Measurements from ENCODE around the gene TLN1. TPM values are rescaled to one million over a fixed set of nuclear protein-coding genes. Genes with fewer than 3 reads are reported as not detected.

Gene TLN1
- polyA plus RNA-seq, 1 experiment: 165 TPM

GRCh38 chr9:35732800-35733541 lies 976 bp upstream of the TLN1 start:
- peak overlapping the region; percentile 92 for H3K27ac ChIP-seq (ENCODE audit: low read depth, low read length)
- DNase-seq (ENCODE audit: low read depth, low spot score): no peak
- no peaks in the 10 kb centered on the region for H3K27me3 ChIP-seq (ENCODE audit: control insufficient read depth, insufficient read depth, low read length)
- POLR2A ChIA-PET: interaction anchor here (0.7 to 3.7 kb wide), 19 partner anchors 8 to 174 kb away, joined by 3 to 58 read pairs (median 6); partner anchors contain the start of genes ARHGEF39, CA9, CCDC107 and GBA2
- no peaks in the 10 kb centered on the region; the same call in 1 of the 2 replicates for H3K9me3 ChIP-seq (ENCODE audit: control insufficient read depth, insufficient read depth, low read length)
- TF ChIP-seq CTCF (IDR thresholded peaks at IDR 0.05; ENCODE audit: low read depth, low read length): no peak
- CTCF ChIA-PET: interaction anchor here (0.5 to 5.8 kb wide), 4 partner anchors 56 to 75 kb away, joined by 3 to 30 read pairs (median 8); partner anchors contain the start of genes CCDC107 and RMRP
- peak overlapping the region; percentile 98 for H3K4me3 ChIP-seq (ENCODE audit: low read depth, low read length)

- DNase-seq (ENCODE audit: low read depth, low spot score): no peak
- POLR2A ChIA-PET: interaction anchor here (0.7 to 3.7 kb wide), 25 partner anchors 9 to 175 kb away, joined by 3 to 58 read pairs (median 4); partner anchors contain the start of genes ARHGEF39, CA9, CCDC107 and GBA2
- CTCF ChIA-PET: interaction anchor here (0.6 to 5.8 kb wide), 8 partner anchors 36 to 151 kb away, joined by 3 to 30 read pairs (median 8); partner anchors contain the start of genes CCDC107 and RMRP
These were observed 395 bp downstream of the TLN1 start for GRCh38 chr9:35731415-35732184.

GRCh38 chr9:35730486-35730854 lies 1.5 kb downstream of the TLN1 start:
- no peaks in the 10 kb centered on the region; the same call in 1 of the 2 replicates for H3K9me3 ChIP-seq (ENCODE audit: control insufficient read depth, insufficient read depth, low read length)
- peak overlapping the region; percentile 98 for H3K4me3 ChIP-seq (ENCODE audit: low read depth, low read length)
- no peak for DNase-seq (ENCODE audit: low read depth, low spot score)
- ChIA-PET CTCF (interaction anchor here (0.5 to 5.8 kb wide), 10 partner anchors 8 to 237 kb away, joined by 3 to 30 read pairs (median 4); partner anchors contain the start of genes CCDC107, HINT2 and RMRP), POLR2A (interaction anchor here (1.2 to 4.2 kb wide), 5 partner anchors 26 to 57 kb away, joined by 3 to 58 read pairs (median 9); partner anchors contain the start of genes CA9 and TPM2)
- TF ChIP-seq CTCF (IDR thresholded peaks at IDR 0.05; ENCODE audit: low read depth, low read length): no peak
- peak overlapping the region; percentile 80 for H3K27ac ChIP-seq (ENCODE audit: low read depth, low read length)
- H3K27me3 ChIP-seq (ENCODE audit: control insufficient read depth, insufficient read depth, low read length): no peaks in the 10 kb centered on the region

More at GRCh38 chr9:35731415-35732184, 395 bp downstream of the TLN1 start:
- no peaks in the 10 kb centered on the region; the same call in 1 of the 2 replicates for H3K9me3 ChIP-seq (ENCODE audit: control insufficient read depth, insufficient read depth, low read length)
- TF ChIP-seq CTCF (IDR thresholded peaks at IDR 0.05; ENCODE audit: low read depth, low read length): no peak
- no peaks in the 10 kb centered on the region for H3K27me3 ChIP-seq (ENCODE audit: control insufficient read depth, insufficient read depth, low read length)
- H3K27ac ChIP-seq (ENCODE audit: low read depth, low read length): peak overlapping the region; percentile 87
- H3K4me3 ChIP-seq (ENCODE audit: low read depth, low read length): peak overlapping the region; percentile 98

- ChIA-PET POLR2A (interaction anchor here (1.2 to 4.4 kb wide), 7 partner anchors 27 to 69 kb away, joined by 3 to 101 read pairs (median 9); partner anchors contain the start of genes ARHGEF39, CA9 and TPM2), CTCF (interaction anchor here (0.9 to 5.8 kb wide), 10 partner anchors 9 to 152 kb away, joined by 3 to 30 read pairs (median 4); partner anchors contain the start of genes ARHGEF39, CCDC107, HINT2 and RMRP)
- Histone ChIP-seq H3K27me3 (ENCODE audit: control insufficient read depth, insufficient read depth, low read length) (no peaks in the 10 kb centered on the region), H3K9me3 (ENCODE audit: control insufficient read depth, insufficient read depth, low read length) (no peaks in the 10 kb centered on the region; the same call in 1 of the 2 replicates), H3K27ac (ENCODE audit: low read depth, low read length) (peak overlapping the region; percentile 80), H3K4me3 (ENCODE audit: low read depth, low read length) (peak overlapping the region; percentile 98)
- peak; percentile 74 for TF ChIP-seq CTCF (IDR thresholded peaks at IDR 0.05; ENCODE audit: low read depth, low read length)
- peak; percentile 69 for DNase-seq (ENCODE audit: low read depth, low spot score)
These were observed 2.1 kb downstream of the TLN1 start for GRCh38 chr9:35729700-35730485.

Data from AG04450 (cell line).